ENCODE measurements around the gene ARV1.
"Not testable (repeated sequence)": the region's sequence is repeated elsewhere in the genome, so short reads cannot be mapped to it uniquely, and the experiment has no call there.

ARV1 gene

DNA sequence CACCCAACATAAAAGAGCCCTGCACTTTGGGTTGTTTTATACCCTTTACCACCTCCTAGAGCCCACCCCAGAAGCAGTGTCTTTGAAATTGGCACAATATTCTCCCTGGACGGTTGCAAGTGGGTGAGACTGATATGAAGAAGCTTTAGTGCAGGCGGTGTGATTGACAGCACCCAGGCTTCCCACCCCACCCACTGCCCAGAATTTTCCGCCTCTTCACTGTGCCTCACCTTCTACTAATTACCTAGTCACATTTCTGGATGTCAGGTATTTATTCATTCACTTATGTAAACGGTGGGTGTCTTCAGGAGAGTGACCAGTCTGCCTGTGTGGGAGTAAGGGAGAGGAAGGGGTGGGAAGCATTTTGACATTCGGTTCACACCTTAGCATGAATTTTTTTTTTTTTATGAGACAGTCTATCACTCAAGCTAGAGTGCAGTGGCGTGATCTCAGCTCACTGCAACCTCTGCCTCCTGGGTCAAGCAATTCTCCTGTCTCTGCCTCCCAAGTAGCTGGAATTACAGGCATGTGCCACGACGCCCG lies 62.9 kb downstream of the ARV1 start:
- DNase-seq (ENCODE audit: low spot score), result no peak

DNA sequence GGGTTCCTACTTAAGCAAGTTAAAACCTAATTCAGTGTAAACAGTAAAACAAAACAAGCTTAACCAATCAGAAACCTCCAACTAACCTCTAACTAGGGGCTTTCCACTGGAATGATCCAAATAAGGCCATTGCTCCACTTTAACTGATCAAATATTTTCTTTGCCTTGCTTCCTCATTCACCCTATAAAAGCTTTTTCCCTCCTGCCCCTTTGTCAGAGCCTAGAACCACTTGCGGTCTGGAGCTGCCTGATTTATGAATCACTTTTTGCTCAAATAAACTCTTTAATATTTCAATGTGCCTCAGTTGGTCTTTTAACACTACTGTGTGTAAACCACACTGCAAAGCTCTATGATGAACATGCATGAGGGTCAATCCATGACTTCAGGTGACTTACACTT lies 65.7 kb downstream of the ARV1 start:
- no peak for DNase-seq (ENCODE audit: low spot score)

DNA sequence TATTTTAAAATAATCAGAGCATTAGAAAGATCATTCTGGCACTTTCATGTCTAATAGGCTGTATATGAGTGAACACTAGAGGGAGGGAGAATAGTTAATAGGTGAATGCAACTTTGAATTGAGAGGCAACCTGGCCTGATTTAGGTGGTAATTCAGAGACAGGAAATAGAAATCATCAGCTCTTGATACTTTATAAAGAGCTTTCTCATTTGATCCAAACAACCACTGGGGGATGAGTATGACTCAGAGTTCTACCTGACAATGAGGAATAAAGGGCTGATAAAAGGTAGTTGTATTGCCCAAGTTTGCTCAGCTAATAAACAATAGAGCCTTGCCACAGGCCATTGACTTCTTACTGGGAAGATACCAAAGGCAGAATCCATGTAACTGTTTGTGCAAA lies 66.4 kb downstream of the ARV1 start:
- DNase-seq (ENCODE audit: low spot score), result no peak

DNA sequence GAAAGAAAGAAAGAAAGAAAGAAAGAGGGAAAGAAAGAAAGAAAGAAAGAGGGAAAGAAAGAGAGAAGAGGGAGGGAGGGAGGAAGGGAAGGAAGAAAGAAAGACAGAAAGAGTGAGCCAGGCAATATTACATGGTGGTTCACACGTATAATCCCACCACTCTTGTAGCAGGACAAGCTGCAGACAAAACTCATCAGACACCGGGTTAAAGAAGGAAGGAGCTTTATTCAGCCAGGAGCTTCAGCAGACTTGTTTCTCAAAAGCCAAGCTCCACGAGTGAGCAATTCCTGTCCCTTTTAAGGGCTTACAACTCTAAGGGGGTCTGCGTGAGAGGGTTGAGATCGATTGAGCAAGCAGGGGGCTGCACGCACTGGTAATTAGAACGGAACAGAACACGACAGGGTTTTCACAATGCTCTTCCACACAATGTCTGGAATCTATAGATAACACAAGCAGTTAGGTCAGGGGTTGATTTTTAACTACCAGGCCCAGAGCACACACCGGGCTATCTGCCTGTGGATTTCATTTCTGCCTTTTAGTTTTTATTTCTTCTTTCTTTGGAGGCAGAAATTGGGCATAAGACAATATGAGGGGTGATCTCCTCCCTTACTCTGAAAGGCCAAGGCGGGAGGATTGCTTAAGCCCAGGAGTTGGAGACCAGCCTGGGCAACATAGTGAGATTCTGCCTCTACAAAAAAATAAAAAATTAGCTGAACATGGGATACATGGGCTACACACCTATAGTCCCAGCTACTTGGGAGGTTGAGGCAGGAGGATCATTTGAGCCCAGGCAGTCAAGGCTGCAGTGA lies 67.2 kb downstream of the ARV1 start:
- DNase-seq (ENCODE audit: low spot score), result not testable (repeated sequence)

DNA sequence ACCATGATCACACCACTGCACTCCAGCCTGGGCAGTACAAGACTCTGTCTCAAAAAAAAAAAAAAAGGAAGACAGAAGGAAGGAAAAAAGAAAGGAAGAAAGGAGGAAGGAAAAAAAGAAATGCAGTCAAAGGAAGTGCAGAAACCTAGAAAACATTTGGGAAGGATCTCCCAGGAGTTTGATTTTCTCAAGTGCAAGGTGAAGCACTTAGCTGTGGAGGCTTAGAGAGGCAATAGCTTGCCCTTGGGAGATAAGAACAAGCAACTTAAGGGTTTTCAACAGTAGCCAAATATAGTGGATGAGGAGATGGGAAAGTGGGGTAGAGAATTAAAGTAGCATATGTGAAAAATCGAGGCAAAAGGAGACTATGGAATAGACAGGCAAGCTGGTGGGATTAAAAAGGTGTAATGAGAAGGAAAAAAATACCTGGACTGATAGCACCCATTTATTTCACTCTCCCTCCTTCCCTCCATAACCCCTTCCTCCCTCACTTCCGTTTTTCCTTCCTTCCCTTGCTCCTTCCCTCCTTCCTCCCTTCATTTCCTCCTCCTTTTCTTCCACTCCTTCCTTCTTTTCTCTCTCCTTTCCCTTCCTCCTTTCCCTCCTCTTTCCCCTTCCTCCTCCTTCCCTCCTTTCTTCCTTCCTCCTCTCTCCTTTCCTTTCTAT lies 68.0 kb downstream of the ARV1 start:
- DNase-seq (ENCODE audit: low spot score), result no peak

DNA sequence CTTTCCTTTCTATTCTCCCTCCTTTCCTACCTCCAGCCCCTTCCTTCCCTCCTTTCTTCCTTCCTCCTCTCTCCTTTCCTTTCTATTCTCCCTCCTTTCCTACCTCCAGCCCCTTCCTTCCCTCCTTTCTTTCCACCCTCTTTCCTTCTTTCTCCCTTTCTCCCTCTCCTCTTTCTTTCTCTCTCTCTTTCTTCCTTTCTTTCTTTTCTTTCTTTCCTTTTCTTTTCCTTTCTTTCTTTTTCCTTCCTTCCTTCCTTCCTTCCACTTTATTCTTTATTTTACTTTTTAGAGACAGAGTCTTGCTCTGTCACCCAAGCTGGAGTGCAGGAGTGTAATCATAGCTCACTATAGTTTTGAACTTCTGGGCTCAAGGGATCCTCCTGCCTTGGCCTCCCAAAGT lies 68.6 kb downstream of the ARV1 start:
- DNase-seq (ENCODE audit: low spot score), result not testable (repeated sequence)

DNA sequence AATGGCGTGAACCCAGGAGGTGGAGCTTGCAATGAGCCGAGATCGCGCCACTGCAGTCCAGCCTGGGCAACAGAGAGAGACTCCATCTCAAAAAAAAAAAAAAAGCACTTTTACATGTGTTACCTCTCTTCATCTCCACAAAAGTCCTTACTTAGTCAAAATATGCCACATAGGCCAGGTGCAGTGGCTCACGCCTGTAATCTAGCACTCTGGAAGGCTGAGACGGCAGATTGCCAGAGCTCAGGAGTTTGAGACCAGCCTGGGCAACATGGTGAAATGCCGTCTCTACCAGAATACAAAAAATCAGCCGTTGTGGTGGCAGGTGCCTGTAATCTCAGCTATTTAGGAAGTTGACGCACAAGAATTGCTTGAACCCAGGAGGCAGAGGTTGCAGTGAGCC lies 69.5 kb downstream of the ARV1 start:
- not testable (repeated sequence) for DNase-seq (ENCODE audit: low spot score)

DNA sequence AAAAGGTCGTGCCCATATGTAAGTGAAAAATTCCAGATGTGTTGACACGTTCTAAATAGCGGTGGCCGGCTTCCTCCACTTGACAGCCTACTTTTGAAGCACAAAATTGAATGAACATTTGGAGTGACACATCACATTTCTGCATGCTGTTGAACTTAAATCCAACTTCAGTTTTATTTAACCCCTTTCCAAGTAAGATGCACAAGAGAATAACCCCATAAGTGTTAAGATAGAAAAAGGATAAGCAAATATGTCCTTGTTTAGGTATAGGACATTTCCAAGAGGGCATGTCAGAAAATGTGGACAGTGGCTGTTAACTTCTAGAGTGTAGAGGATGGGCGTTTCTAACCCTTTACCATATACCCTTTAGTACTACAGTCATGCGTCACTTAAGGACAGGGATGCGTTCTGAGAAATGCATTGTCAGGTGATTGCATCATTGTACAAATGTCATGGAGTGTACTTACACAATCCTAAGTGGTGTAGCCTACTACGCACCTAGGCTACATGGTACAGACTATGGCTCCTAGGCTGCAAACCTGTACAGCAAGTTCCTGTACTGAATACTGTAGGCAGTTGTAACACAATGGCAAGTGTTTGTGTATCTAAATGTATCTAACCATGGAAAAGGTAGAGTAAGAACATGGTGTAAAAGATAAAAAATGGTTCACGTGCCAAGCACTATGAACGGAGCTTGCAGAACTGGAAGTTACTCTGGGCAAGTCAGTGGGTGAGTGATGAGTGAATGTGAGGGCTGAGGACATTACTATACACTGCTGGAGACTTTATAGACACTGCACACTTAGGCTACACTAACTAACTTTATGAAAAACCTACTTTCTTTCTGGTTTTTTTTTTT lies 70.5 kb downstream of the ARV1 start:
- DNase-seq (ENCODE audit: low spot score), result no peak
